WTC11 (cell line): ENCODE data around the gene ESRRA. TPM values are rescaled to one million over a fixed set of nuclear protein-coding genes. Genes with fewer than 3 reads are reported as not detected.

Experiments used
- ATAC-seq: fragments of 200-7000 bp; cut with Tn5 transposase; 2 replicates; pipeline ENCODE4 v1.10.0; 2021; ENCODE audit warnings: mild to moderate bottlenecking, moderate library complexity
- CTCF ChIA-PET: fragments of 300-600 bp; sonication (Branson Sonifier 250); formaldehyde crosslinking; loops from one replicate; lab custom pipeline; 2021; ENCODE audit warnings: antibody characterized with exemption; lab: Charles Lee
- POLR2A ChIA-PET: fragments of 350-600 bp; sonication (Branson Sonifier 250); formaldehyde crosslinking; loops from one replicate; lab custom pipeline; 2021; ENCODE audit warnings: antibody characterized with exemption; lab: Charles Lee
- DNase-seq: peaks from one replicate; pipeline ENCODE4 v3.0.0; 2021; ENCODE audit warnings: low spot score
- H3K27ac Mint-ChIP-seq: 2 replicates; pipeline ENCODE4 v1.8.0; 2021; ENCODE audit warnings: mixed read lengths
- H3K27me3 Mint-ChIP-seq: 2 replicates; pipeline ENCODE4 v1.8.0; 2021; ENCODE audit warnings: low read depth, mild to moderate bottlenecking, moderate library complexity, mixed read lengths
- H3K36me3 Mint-ChIP-seq: 2 replicates; pipeline ENCODE4 v1.8.0; 2021; ENCODE audit warnings: mixed read lengths
- H3K4me1 Mint-ChIP-seq: 2 replicates; pipeline ENCODE4 v1.8.0; 2022; ENCODE audit warnings: mixed read lengths
- H3K4me3 Mint-ChIP-seq: 2 replicates; pipeline ENCODE4 v1.8.0; 2021; ENCODE audit warnings: mild to moderate bottlenecking, moderate library complexity, mixed read lengths
- H3K9me3 Mint-ChIP-seq: 2 replicates; pipeline ENCODE4 v1.8.0; 2021; ENCODE audit warnings: mixed read lengths
- CREM ChIP-seq: sonication (generic); formaldehyde crosslinking; IDR thresholded peaks from 2 replicates; pipeline ENCODE4 v1.8.1; 2022; ENCODE audit warnings: mild to moderate bottlenecking, missing genetic modification reagents, moderate library complexity
- ERG ChIP-seq: fragments of 250-450 bp; sonication (Bioruptor Pico); IDR thresholded peaks from 2 replicates; pipeline ENCODE4 v1.8.0; 2021; ENCODE audit warnings: mild to moderate bottlenecking
- ESRRA ChIP-seq: sonication (generic); formaldehyde crosslinking; IDR thresholded peaks from 2 replicates; pipeline ENCODE4 v1.8.1; 2022; ENCODE audit warnings: mild to moderate bottlenecking, missing genetic modification reagents, borderline replicate concordance
- ETV6 ChIP-seq: sonication (generic); formaldehyde crosslinking; IDR thresholded peaks from 2 replicates; pipeline ENCODE4 v1.8.1; 2022; ENCODE audit warnings: mild to moderate bottlenecking, missing genetic modification reagents
- GTF2I ChIP-seq: fragments of 250-450 bp; sonication (Bioruptor Pico); conservative IDR thresholded peaks from 2 replicates; pipeline ENCODE4 v1.4.0; 2021; ENCODE audit warnings: mild to moderate bottlenecking
- JUN ChIP-seq: sonication (generic); formaldehyde crosslinking; IDR thresholded peaks from 2 replicates; pipeline ENCODE4 v1.8.0; 2023; ENCODE audit warnings: mild to moderate bottlenecking, missing genetic modification reagents
- MAX ChIP-seq: sonication (generic); formaldehyde crosslinking; IDR thresholded peaks from 2 replicates; pipeline ENCODE4 v1.8.0; 2022; ENCODE audit warnings: mild to moderate bottlenecking, missing genetic modification reagents
- PRDM15 ChIP-seq: sonication (generic); formaldehyde crosslinking; IDR thresholded peaks from 2 replicates; pipeline ENCODE4 v1.8.0; 2022; ENCODE audit warnings: missing genetic modification reagents
- USF1 ChIP-seq: sonication (generic); formaldehyde crosslinking; IDR thresholded peaks from 2 replicates; pipeline ENCODE4 v1.8.0; 2022; ENCODE audit warnings: mild to moderate bottlenecking, missing genetic modification reagents
- ZBTB43 ChIP-seq: sonication (generic); formaldehyde crosslinking; IDR thresholded peaks from 2 replicates; pipeline ENCODE4 v1.8.1; 2023; ENCODE audit warnings: mild to moderate bottlenecking, missing genetic modification reagents
- ZMAT4 ChIP-seq: fragments of 250-450 bp; sonication (Bioruptor Pico); IDR thresholded peaks from 2 replicates; pipeline ENCODE4 v1.9.0; 2021; ENCODE audit warnings: mild to moderate bottlenecking
- ZNF121 ChIP-seq: sonication (generic); formaldehyde crosslinking; IDR thresholded peaks from 2 replicates; pipeline ENCODE4 v1.8.0; 2023; ENCODE audit warnings: missing genetic modification reagents
- ZNF263 ChIP-seq: sonication (generic); formaldehyde crosslinking; IDR thresholded peaks from 2 replicates; pipeline ENCODE4 v1.8.1; 2022; ENCODE audit warnings: low read depth, mild to moderate bottlenecking, moderate library complexity, missing genetic modification reagents
- total RNA-seq: library from RNA; stranded (reverse); gene quantifications from 3 replicates; pipeline ENCODE4 v1.2.3, GENCODE V29; 2021

The ESRRA gene
- total RNA-seq, 1 experiment from 2014 or later = 81.9 TPM

- ATAC-seq (peak; percentile 6; the same call in 1 of the 2 replicates), DNase-seq (no peak)
- Mint-ChIP-seq H3K27ac (no peak overlapping the region), H3K27me3 (peaks cover 64% of the 10 kb centered on the region), H3K36me3 (no peaks in the 10 kb centered on the region), H3K4me1 (peaks cover 12% of the 10 kb centered on the region), H3K9me3 (no peaks in the 10 kb centered on the region), H3K4me3 (peak overlapping the region; percentile 66)
- POLR2A ChIA-PET = interaction anchor here (0.6 kb wide), 1 partner anchor 19 kb away, joined by 3 read pairs; no protein-coding TSS in a partner anchor
- TF ChIP-seq ESRRA (CRISPR knock-in tag) = no peak
- TF ChIP-seq PRDM15 = peak; percentile 87
- CTCF ChIA-PET = interaction anchor here (1.0 to 12.5 kb wide), 3 partner anchors 11 to 64 kb away, joined by 3 to 151 read pairs (median 4); partner anchors contain the start of gene ESRRA
Measured at GRCh38 chr11:64290352-64291261, 14.7 kb upstream of the ESRRA start.

GRCh38 chr11:64291262-64291751 lies 14.0 kb upstream of the ESRRA start, which contains the start of gene KCNK4:
Gene KCNK4 (plus strand): TSS chr11:64291302. CDS start chr11:64293019, 1,717 bp downstream.
- DNase-seq (no peak), ATAC-seq (peak; percentile 50)
- Mint-ChIP-seq H3K4me1 (peaks cover 10% of the 10 kb centered on the region), H3K4me3 (peak within 1 kb of the TSS; percentile 66), H3K36me3 (no peaks in the 10 kb centered on the region), H3K27me3 (peaks cover 71% of the 10 kb centered on the region), H3K9me3 (no peaks in the 10 kb centered on the region), H3K27ac (no peak within 1 kb of the TSS)
- ChIA-PET POLR2A (no interaction called here), CTCF (interaction anchor here (1.0 to 12.5 kb wide), 3 partner anchors 12 to 64 kb away, joined by 3 to 151 read pairs (median 4); partner anchors contain the start of gene ESRRA)
- TF ChIP-seq USF1 (CRISPR knock-in tag) (no peak), ETV6 (no peak), PRDM15 (peak; percentile 59)

- H3K27me3 Mint-ChIP-seq = peaks cover 75% of the 10 kb centered on the region
- no peaks in the 10 kb centered on the region for H3K9me3 Mint-ChIP-seq
- H3K36me3 Mint-ChIP-seq = no peaks in the 10 kb centered on the region
- peaks cover 8% of the 10 kb centered on the region for H3K4me1 Mint-ChIP-seq
- peak overlapping the region; percentile 60 for H3K4me3 Mint-ChIP-seq
- CTCF ChIA-PET = interaction anchor here (0.6 to 12.5 kb wide), 6 partner anchors 11 to 87 kb away, joined by 3 to 151 read pairs (median 3); partner anchors contain the start of gene ESRRA
- TF ChIP-seq ZMAT4 (CRISPR knock-in tag) (no peak), ERG (CRISPR knock-in tag) (no peak), ZBTB43 (CRISPR knock-in tag) (no peak), ZNF263 (CRISPR knock-in tag) (no peak), CREM (CRISPR knock-in tag) (no peak), ZNF121 (CRISPR knock-in tag) (no peak), JUN (CRISPR knock-in tag) (no peak), GTF2I (CRISPR knock-in tag) (no peak), MAX (CRISPR knock-in tag) (no peak)
- POLR2A ChIA-PET = no interaction called here
- no peak for ATAC-seq
- DNase-seq = no peak
- no peak overlapping the region for H3K27ac Mint-ChIP-seq
Measured at GRCh38 chr11:64291752-64292459, 13.4 kb upstream of the ESRRA start.
